Adipose tissue (tissue), 3 donors: ENCODE measurements around the gene TMEM191C. TPM values are rescaled to one million over a fixed set of nuclear protein-coding genes. Genes with fewer than 3 reads are reported as not detected.
"Not testable (repeated sequence)": the region's sequence is repeated elsewhere in the genome, so short reads cannot be mapped to it uniquely, and the experiment has no call there.

Experiments
- H3K27ac ChIP-seq: one replicate; pipeline ENCODE4 v1.5.1; 2013; ENCODE audit warnings: low read depth, low read length
- whole genome bisulfite sequencing, 3 donors: extraction: QIAGEN DNeasy Blood & Tissue Kit; methylation state at CpG; one replicate each; pipeline ENCODE4 v1.1.7; 2013; 5-methylcytosine and 5-hydroxymethylcytosine counted together
- polyA plus RNA-seq, 3 donors: library from polyadenylated mRNA; stranded (reverse); fragments of 200-250 nt; gene quantifications; one replicate each; pipeline ENCODE4 v1.2.3, GENCODE V29; 2013
- donor health status: healthy with polysubstance abuse.
- donor health status: Bipolar disorder and iron deficiency.
- donor health status: healthy.

Gene TMEM191C
- polyA plus RNA-seq: 1 to 10 TPM in 1 of 3 donors, under 1 TPM in 2; 0.15 to 1.1 (median 0.64) TPM

- 0% methylated on average over 4 of the region's 74 CpGs; no CpG with 5 or more reads in 2 of the 3 donors for WGBS, 3 donors
- H3K27ac ChIP-seq: not testable (repeated sequence)
Observed at GRCh38 chr22:21467337-21468193, at the start of gene TMEM191C. TMEM191C (plus strand) TSS chr22:21467387; CDS start chr22:21467460, 73 bp downstream.

- H3K27ac ChIP-seq: not testable (repeated sequence)
- WGBS, 3 donors: 0% methylated on average over 14 to 17 of the region's 33 CpGs
Observed at GRCh38 chr22:21417853-21418252, 49.3 kb upstream of the TMEM191C start.

- WGBS, 3 donors: 80 to 90% (median 84%) methylated on average over 4 to 5 of the region's 15 CpGs
- not testable (repeated sequence) for H3K27ac ChIP-seq
Observed at GRCh38 chr22:21418974-21419638, 48.1 kb upstream of the TMEM191C start.

GRCh38 chr22:21420180-21420763 is 46.9 kb upstream of the TMEM191C start:
- WGBS, 3 donors: 8 to 41% (median 40%) methylated on average over 3 to 5 of the region's 19 CpGs
- not testable (repeated sequence) for H3K27ac ChIP-seq

- H3K27ac ChIP-seq: not testable (repeated sequence)
- 31% methylated on average over 3 of the region's 12 CpGs; no CpG with 5 or more reads in 2 of the 3 donors for WGBS, 3 donors
Observed at GRCh38 chr22:21424084-21424709, 43.0 kb upstream of the TMEM191C start.

GRCh38 chr22:21434378-21435233 is 32.6 kb upstream of the TMEM191C start:
- not testable (repeated sequence) for H3K27ac ChIP-seq
- no CpG with 5 or more reads among the region's 15 CpGs for WGBS, 3 donors

DNA sequence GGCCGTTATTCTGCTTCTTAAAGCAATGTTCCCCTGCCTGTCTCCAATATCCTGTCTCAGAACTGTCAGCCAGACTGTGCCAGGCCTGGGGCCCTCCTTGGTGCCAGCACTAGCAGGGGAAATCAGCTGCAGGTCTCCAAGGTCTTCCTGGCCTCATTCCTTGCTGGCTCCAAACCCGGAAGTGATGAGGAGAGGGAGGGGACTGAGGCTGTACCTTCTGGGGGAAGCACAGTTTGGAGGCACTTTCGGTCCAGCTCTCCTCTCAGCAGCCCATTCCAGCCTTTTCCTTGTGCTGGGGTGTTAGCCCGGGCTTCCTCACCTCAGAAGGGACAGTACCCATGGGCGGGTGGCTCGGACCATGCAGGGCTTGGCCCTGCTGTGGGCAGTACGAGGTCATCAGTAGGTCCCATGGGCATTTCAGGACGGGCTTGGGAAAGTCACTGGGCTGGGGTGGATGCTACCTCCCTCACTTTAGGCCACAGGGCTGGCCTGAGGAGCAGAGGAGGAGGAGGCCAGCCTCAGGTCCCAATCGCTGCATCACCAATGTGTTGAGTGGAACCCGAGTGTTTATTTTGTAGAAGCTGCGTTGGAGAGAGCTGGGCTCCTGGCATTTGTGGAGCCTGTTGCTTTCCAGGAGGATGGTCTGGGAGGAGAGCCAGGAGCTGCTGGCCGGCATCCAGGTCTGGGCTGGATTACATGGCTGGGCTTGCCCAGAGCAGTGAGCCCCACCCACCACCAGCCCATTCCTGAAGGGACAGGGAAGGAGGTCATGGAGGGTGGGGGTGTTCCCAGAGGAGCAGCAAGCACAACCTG is 31.0 kb upstream of the TMEM191C start:
- not testable (repeated sequence) for H3K27ac ChIP-seq
- WGBS, 3 donors: 4 to 61% (median 10%) methylated on average over 2 to 3 of the region's 12 CpGs

DNA sequence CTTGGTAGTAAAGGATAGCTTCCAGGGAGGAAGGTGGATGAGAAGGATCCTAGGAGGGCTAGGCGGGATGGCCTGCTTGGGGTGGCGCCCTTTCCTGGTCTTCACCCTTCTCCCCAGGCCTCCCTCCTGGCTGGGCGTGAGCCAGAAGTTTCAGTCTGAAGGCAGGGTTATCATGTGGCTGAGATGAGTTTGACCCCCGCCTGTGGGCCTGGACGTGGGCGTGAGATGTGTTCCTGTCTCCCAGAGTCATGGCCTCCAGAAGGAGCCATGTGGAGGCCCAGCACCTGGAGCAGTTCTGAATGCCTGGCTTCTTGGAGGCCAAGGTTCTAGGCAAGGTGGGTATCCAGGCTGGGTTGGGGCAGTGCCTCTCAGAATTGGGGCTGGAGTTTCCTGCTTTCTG is 29.2 kb upstream of the TMEM191C start:
- WGBS, 3 donors: 75 to 92% (median 84%) methylated on average over 4 of the region's 6 CpGs
- H3K27ac ChIP-seq: not testable (repeated sequence)

- WGBS, 3 donors: no CpG with 5 or more reads among the region's 10 CpGs
- not testable (repeated sequence) for H3K27ac ChIP-seq
Observed at GRCh38 chr22:21440018-21440636, 27.1 kb upstream of the TMEM191C start.

DNA sequence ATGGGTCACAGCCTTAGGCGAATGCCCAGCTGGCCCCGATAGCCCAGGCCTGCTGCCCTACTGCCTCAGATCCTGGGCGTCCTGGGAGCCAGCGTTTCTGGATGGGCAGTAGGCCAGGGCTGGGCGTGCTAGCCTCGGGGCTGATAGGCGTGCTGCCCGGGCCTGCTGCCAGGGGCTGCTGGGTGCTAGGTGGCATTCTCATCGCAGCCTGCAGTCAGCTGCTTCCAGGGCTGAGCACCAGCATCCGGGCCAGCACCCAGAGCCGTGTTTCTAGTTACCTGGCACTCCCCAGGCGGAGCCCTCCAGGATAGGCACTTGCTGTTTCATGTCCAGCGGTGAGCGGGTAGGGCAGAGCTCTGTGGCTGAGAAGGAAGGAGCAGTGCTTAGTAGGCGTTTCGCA is 26.5 kb upstream of the TMEM191C start:
- WGBS, 3 donors: no CpG with 5 or more reads among the region's 16 CpGs
- not testable (repeated sequence) for H3K27ac ChIP-seq

GRCh38 chr22:21441170-21441569 is 26.0 kb upstream of the TMEM191C start:
- H3K27ac ChIP-seq: not testable (repeated sequence)
- 89 to 97% (median 94%) methylated on average over 2 of the region's 6 CpGs for WGBS, 3 donors

GRCh38 chr22:21442123-21442522 is 25.1 kb upstream of the TMEM191C start:
- WGBS, 3 donors: no CpG with 5 or more reads among the region's 9 CpGs
- not testable (repeated sequence) for H3K27ac ChIP-seq

- H3K27ac ChIP-seq: not testable (repeated sequence)
- 78 to 88% methylated on average over 1 to 4 of the region's 15 CpGs; no CpG with 5 or more reads in 1 of the 3 donors for WGBS, 3 donors
Observed at GRCh38 chr22:21442646-21443045, 24.5 kb upstream of the TMEM191C start.

DNA sequence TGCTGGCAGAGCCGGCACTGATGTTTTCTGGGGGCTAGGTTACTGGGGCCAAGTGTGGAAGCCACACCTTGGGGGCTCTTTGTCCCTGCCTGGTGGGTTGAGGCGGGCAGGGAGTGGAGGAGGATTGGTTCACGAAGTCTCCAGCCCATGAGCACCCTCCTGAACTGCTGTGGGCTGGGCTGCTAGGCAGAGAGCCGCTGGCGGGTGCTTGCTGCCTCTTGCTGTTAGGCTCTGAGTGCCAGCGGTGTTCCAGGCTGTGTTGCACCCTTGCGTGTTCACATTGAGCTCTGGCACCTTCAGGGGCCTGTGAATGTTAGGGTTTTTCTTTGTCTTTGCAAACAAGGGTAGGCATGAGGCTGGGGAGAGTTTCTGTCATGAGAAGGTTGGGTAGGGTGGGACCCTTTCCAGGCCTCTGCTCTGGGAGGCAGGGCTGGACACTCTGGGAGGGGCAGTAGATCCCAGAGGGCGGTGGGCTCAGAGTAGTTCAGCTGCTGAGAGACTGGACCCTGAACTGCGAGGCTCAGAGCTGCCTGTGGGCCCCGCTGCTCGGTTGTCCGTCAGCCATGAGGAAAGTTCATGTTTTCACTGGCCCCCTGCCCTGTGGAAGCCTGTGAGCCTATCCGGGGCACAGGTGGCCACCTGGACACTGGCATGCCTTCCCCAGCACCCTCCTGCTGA is 24.0 kb upstream of the TMEM191C start:
- no peak overlapping the region for H3K27ac ChIP-seq
- 87 to 93% (median 90%) methylated on average over 13 of the region's 13 CpGs for WGBS, 3 donors

DNA sequence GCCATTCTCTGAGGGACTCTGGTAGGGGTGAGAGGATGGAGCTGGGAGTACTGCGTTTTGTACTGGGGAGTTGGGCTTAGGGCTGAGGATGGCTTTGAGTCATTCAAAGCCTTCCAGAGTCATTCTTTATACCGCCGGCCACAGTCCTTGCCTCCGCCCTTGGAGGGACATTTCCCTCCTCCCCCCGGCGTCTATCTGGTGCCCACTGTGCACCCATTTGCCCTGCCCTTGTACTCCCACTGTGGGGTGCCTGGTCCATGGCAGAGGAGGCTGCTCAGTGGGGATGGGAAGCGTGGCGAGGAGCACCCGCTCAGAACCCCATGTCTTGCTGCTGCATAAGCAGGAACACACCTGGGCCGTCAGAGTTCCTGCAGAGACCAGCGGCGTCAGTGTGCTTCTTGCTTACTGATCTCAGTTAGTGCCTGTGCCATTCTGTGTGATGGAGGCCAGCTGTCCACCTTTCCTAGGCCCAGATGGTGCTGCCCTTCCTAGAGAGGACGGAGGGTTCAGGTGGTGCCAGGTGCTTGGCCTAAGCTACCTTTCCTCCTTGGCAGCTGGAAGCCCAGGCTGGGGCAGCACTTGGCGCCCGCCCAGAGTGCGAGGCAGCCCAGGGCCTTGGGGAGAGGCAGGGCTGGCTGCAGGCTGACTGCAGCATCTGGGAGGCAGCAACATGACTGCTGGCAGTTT is 23.3 kb upstream of the TMEM191C start:
- no peak overlapping the region for H3K27ac ChIP-seq
- WGBS, 3 donors: 57 to 88% (median 88%) methylated on average over 16 of the region's 16 CpGs
